Inflammatory macrophage treated with lipopolysaccharide for 1 hour (primary cell): ENCODE data around the gene PSPN.
"Not testable (repeated sequence)": the region's sequence is repeated elsewhere in the genome, so short reads cannot be mapped to it uniquely, and the experiment has no call there.

Experiments used
- DNase-seq, 2 donors: peaks; one replicate each; pipeline ENCODE4 v3.0.0-alpha.2; 2020 to 2022

The PSPN gene

DNA sequence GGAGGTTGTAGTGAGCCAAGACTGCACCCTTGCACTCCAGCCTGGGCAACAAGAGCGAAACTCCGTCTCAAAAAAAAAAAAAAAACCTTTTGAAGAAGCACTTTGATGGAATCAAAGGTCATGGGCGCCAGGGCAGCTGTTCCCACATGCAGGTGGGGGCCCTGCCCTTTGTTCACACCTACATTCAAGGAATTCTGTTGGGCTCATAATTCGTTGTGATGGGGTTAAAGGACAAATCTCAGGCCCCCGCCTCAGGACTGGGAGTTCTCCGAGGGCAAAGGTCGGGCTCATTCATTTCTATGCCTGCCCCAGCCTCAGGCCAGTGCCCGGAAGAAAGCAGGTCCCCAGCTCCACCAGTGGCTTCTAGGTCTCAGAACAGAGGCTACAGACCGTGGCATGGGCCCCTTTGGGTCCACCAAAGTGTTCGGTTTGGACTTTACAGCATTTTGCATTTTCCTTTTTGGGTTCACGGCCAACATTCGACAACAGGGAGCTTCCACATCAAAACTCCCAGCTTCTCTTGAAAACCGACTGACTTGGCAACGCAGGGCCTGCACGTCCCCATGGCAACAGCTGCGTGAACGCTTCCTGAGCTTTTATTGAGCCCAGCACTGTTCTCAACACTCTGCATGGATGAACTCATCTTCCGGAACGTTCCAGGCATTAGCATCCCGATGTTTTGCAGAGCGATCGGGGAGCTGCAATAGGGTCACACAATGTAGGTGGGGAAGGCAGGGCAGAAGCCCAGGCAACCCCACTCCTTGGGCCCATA is 27.3 kb upstream of the PSPN start:
- no peak for DNase-seq

DNA sequence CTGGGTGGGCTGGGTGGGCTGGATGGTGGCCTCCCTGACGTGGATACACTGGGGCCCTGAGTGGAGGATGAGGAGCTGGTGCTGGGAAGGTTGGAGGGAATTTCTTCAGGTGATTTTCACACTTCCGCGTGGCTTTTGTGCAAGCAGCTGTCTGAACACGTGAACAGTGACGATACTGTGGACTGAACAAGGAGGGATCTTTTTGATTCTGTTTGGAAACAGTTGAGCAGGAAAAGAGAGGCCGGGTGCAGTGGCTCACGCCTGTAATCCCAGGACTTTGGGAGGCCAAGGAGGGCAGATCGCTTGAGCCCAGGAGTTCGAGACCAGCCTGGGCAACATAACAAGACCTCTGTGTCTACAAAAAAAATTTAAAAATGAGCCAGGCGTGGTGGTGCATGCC is 26.3 kb upstream of the PSPN start:
- no peak for DNase-seq

DNA sequence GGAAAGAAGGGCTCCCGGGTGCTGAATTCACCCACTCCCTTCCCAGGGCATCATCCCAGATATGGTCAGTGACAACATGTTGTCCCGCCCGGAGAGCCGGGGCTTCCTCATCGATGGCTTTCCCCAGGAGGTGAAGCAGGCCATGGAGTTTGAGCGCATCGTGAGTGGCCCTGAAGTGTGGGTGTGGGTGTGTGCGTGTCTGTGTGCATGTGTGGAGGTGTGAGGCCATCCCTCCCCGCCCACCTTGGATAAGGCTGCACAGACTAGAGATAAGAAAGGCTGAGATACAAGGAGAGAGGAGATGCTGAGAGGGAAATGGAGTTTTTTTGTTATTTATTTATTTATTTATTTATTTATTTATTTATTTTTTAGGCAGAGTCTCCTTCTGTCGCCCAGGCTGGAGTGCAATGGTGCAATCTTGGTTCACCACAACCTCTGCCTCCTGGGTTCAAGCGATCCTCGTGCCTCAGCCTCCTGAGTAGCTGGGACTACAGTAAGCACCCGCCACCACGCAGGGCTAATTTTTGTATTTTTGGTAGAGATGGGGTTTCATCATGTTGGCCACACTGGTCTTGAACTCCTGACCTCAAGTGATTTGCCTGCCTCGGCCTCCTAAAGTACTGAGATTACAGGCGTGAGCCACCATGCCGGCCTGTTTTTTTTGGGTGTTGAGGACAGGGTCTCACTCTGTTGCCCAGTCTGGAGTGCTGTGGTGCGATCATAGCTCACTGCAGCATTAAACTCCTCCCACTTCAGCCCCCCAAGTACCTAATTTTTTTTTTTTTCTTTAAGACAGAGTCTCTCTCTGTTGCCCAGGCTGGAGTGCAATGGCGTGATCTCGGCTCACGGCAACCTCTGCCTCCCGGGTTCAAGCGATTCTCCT is 24.6 kb upstream of the PSPN start:
- not testable (repeated sequence) for DNase-seq

DNA sequence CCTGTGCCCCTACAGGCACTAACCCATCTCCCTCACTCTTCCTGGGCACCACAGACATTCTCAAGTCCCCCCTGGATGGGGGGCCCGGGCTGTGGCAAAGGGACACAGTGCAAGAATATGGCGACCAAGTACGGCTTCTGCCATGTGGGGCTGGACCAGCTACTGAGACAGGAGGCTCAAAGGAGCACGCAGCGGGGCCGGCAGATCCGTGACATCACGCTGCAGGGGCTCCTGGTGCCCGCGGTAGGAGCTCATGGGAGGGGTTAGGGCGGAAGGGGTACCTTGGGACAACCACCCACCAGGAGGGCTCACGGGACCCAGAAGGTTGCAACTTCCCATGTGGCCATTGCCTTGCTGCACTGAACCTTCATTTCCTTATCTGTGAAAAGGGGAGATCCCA is 20.6 kb upstream of the PSPN start:
- no peak for DNase-seq

DNA sequence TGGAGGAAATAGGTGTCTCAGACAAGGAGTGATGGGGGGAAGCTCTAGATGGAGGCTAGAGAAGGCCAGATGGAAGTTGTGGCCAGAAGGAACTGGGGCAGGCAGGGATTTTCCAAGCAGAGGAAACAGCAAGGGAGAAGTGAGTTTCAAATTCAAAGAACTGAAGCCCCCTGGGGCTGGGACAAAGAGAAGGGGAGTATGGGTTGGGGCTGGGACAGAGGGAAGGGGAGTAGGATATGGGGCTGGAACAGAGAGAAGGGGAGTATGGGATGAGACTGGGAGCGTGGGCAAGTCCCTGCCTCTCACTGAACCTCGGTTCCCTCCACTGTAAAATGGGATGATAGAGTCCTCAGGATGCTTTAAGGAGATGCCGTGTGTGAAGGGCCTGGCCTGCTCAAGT is 19.1 kb upstream of the PSPN start:
- DNase-seq = no peak

DNA sequence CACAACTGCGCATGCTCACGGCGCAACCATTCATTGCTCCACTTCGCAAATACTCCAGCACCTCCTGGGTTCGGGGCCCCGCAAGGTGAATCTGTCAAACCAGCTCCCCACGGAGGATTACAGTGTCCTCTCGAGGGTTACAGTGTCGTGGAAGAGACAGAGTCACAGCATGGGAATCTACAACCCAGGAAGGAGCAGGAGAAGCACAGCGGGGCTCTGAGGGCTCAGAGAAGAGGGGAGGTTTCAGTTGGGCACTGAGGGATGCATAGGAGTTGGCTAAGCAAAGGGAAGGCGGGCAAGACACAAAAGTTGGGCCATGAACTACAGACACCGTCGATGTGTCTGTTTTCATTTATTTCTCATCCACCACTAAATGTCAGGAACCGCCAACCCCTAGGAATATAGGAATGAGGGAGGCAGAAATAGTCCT is 18.3 kb upstream of the PSPN start:
- DNase-seq = no peak

DNA sequence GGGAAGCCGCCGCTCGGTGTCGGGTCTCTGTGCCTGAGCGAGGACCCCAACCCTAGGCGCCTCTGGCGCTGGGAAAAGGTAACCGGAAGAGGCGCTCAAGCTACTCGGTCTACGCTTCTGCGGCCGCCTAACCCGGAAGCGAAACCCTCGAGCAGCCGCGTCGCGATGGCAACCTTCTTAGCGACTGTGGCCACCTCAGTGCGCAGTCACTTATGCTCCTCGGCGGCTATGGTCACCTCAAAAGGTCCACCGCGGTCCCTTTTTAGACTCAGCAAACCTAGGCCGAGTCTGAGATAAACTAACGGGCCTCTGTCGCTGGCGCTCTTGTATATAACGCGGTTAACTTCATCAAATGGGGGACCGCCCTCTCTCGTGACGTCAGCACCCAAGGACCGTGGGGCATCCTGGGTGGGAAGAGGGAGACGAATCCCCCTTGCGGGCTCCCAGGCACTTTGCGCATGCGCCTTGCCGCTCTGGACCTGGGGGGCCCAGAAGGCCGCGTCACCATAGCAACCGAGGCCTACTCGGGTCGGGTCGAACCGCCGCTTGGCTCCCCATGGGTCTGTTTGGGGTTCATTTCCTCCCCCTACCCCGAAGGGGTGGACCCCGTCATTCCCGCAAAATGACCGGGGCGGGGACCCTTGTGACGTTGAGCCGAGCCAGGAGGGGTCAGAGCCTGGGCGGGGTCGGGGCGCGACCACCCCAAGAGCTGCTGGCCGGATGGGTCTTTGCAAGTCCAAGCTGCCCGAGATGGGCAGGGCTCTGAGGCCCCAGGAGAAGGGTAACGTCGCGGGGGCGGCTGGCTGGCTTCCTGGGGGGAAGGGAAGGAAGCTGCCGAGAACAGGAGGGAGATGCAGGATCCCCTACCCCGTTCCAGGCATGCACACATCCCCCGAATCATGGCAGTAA is 17.6 kb upstream of the PSPN start, which contains the start of gene GTF2F1:
Gene GTF2F1 (minus strand): TSS at position 91 of the 909 bp plus-strand sequence. CDS start 169 bp downstream, outside the sequence.
- DNase-seq = peak; percentile 82 to 92

DNA sequence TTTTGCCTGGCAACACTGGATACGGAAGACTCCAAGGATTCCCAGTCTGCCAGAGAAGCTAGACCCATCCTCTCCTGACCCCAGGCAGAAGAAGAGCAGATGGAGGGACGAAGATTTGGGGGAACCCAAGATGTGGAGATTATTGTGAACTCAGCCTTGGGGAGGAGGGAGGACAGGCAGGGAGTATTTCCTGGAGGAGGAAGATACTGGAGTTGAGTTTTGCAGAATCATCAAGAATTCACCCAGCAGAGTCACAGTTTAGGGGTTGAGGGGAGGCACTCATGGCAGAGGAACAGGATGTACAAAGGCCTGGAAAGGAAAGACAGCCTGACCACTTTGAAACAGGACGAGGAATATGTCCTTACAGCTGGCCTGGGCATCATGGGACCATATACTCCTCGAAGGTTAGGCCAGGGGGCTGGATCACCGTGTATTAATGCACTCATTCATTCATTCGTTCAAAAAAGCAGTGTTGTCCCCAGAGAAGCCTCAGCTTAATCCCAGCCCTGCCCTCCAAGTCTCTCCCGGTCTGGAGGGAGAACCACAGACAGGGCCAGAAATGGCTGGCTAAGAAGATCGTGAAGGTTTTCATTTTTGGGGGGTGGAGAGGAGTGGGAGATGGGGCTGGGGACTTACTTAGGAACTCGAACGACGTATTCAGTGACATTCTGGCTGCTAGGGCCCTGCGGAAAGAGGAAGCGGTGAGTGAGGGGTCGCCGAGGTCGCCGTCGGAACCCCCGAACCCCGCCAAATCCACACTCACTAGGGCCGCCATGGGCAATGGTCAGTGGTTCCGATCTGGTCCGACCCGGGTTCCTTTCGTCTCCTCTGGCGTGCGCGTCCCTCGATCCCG is 16.7 kb upstream of the PSPN start:
- DNase-seq = peak in 1 of 2 donors; percentile 10

DNA sequence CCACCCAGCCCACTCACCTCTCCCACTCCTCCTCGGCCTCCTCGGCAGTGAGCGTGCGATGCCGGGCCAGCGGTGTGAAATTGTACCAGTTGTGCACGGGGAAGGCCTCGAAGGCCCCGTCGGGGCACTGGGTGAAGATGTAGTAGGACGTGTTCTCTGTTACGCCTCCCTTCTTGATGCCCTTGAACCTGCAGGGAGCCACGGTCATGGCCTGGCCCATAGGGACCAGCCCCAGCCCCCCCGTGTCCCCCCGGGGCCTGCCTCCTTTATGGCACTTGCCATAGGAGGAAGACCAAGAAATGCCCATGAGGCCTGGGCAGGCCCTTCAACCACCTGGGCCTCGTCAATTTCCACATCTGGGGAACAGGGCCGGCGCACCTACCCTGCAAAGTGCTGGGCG is 11.6 kb upstream of the PSPN start:
- DNase-seq = no peak

DNA sequence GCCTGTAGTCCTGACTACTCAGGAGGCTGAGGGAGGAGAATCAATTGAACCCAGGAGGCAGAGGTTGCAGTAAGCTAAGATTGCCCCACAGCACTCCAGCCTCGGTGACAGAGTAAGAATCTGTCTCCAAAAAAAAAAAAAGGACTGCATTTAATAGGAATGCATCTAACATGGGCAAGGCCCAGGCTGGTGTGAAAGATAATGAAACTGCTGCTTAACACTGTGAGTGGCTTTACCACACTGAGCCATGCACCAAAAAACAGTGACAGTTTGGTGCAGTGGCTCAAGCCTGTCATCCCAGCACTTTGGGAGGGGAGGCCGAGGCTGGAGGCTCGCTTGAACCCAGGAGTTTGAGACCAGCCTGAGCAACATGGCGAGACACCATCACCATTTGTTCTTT is 8.6 kb upstream of the PSPN start:
- no peak for DNase-seq

DNA sequence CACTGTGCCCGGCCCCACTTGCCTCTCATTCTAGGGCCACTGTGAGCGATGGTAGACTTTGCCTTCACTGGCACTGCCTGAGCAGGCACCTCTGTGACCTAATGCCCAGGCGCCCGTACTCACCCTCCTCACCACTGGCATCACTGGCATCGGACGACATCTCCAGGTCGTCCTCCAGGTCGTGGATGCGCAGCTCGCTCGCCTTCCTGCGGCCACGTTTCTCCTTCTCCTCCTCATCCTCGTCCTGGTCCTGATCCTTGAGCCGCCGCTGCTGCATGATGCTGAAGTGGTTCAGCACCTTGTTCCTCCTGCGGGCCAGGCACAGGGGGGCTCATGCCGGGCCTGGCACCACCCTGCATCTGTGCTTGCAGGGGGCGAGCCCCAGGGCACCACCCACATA is 7.5 kb upstream of the PSPN start:
- no peak for DNase-seq

DNA sequence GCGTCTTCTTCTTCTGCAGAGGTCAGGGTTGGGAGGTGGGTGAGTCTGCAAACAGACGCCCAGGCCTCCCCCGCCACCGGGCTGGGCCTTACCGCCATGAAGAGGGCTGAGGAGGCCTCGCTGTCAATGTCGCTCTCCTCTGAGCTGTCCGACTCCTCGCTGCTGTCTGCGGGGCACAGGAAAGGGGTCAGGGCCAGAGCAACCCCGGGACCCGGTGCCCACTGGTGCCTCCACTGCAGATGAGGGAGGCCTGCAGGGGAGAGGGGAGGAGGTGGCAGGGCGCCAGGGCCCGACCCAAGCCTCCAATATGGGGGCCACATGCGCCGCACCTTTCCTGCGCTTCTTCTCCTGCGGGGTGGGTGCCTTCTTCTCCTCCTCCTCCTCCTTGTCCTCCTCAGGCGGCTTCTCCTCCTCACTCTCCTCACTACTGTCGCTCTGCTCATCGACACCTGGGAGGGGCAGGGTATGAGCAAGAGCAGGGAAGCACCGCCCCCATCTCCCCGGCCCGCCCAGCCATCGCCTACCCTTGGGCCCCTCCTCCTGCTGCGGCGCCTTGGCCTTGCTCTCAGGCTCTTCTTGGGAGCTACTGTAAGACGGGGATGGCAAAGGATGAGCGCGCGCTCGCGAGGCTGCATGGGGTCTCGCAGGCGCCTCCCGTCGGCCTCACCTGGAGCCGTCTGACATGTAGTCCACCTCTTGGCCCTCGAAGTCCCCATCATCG is 5.5 kb upstream of the PSPN start:
- no peak for DNase-seq

DNA sequence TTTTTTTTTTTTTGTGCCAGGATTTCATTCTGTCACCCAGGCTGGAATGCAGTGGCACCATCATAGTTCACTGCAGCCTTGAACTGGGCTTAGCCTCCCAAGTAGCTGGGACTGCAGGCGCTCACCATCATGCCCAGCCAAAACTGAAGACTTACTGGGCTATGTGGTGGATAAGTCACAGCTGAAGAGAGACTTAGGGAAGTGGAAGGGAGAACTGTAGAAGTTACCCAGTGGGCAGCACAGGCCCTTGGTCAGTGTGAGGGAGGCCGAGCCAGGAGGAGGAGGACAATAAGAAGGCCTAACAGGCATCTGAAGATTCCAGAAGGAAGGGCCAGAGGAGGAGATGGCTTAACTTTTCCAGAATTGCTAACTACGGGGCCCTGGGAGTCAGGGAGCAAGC is 4.0 kb upstream of the PSPN start:
- DNase-seq = no peak

DNA sequence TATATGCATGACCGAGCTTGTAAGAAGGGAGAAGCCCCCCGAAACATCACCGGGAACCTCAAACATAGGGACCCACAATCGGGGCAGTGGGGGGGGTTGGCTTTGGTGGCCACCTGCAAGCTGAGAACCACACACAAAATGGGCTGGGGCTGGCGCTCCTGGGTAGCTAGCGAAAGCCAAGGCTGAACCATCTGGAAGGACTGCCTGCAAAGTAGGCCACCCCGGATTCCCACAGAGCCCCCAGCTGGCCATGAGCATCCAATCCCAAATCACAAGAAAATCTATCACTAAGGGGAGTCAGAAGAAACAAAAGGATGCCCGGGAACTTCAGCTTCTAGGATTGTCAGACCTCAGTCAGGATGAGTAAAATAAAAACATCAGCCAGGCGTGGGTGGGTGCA is 2.8 kb upstream of the PSPN start:
- no peak for DNase-seq

DNA sequence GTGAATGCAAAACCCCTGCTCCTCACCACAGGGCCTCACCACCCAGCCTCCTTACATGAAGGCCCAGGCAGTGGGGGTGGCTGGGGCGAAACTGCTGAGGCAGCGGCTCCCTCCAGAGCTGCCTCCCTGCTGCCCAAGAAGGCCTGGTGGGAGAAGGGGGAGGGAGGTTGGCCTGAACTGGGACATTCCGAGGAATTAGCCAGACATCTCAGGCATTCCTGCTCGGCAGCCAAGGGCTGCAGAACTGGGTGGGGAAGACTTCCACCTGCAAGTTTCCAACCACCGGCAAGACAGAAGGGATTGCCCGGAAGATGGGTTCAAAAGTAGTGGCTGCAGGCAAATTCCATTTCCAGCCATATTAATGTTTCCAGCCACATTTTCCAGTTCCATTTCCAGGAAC is 2.3 kb upstream of the PSPN start:
- no peak for DNase-seq

DNA sequence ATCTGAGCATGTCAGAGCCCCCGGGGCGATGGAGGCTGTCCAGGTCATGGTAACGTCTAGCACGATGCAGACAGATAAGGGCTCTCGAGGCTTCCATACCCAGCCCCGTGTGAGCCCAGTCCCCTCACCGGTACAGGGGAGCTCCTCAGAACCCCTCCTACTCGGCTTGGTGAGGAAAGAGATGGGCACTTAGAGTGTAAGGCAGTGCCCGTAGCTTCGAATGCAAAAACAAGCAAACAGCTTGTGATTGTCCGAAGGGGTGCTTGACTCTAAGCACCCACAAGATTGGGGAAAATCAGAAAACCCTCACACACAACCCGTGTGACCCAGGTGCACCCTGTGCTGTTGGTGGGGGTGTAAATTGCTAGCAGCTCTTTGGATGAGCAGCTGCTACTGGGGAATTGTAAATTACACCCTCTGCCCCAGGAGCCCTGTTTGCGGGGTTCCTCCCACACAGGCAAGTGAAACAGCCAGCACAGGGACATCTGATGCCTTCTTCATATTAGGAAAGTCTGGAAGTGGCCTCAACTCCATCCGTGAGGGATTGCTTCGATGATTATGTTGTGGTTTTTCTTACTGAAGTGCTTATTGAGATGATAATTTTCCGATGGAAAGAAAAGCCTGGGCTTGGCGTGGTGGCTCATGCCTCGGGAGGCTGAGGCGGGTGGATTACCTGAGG is 918 bp upstream of the PSPN start:
- no peak for DNase-seq

DNA sequence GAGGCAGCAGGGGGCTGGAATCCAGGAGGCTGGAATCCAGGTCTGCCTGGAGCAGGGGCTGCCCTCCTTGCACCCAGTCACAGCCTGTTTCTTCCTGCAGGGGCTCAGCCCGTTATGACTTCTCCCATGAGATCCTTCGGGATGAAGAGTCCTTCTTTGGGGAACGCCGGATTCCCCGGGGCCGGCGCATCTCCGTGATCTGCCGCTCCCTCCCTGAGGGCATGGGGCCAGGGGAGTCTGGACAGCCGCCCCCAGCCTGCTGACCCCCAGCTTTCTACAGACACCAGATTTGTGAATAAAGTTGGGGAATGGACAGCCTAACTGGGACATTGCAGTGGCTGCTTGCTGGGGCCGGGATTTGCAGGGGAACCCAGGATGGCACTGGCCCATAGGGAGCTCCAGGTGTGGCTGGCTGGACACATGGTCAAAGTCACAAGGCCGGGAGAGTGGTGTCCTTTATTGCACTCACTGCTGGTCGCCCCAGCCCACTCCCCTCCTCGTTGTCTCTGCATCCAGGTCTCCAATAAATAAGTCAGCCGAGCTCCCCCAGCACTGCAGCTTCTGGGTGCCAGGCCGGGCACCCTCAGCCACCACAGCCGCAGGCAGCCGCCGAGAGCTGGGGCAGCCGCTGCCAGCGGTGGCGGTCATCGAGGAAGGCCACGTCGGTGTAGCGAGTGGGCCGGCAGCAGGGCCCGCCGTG is 872 bp downstream of the PSPN start:
- DNase-seq = no peak

DNA sequence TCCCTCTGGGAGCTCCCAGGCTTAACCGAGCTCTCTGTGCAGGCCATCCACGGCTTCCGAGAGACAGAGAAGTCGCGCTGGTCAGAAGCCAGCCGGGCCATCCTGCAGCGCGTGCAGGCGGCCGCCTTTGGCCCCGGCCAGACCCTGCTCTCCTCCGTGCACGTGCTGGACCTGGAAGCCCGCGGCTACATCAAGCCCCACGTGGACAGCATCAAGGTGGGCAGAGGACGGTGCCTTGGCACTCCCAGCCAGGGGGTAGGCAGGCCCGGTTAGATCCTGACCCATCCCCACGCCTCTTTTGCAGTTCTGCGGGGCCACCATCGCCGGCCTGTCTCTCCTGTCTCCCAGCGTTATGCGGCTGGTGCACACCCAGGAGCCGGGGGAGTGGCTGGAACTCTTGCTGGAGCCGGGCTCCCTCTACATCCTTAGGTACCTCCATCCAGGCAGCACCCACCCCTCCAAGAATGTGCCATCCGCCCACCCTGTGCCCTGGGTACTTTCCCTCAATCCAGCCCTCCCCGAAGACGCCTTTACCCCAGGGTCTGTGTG is 1.5 kb downstream of the PSPN start:
- DNase-seq = no peak

DNA sequence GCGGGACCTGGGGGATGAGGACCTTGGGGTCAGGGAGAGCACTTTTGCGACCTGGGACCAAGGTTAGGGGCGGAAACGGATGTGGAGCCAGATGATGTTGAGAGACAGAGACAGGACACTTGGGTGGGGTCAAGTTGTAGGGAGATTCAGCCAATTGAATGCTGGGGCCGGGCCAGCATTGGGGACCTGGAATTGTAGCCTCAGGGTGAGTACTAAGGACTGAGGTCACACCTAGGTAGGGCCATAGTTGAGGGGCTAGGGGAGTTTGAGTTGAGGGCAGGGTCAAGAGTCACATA is 2.0 kb downstream of the PSPN start:
- no peak for DNase-seq
